ENCODE data around the gene PLPP7. TPM values are rescaled to one million over a fixed set of nuclear protein-coding genes. Genes with fewer than 3 reads are reported as not detected.
"Not testable (repeated sequence)": the region's sequence is repeated elsewhere in the genome, so short reads cannot be mapped to it uniquely, and the experiment has no call there.

Gene PLPP7
- polyA plus RNA-seq, 1 of the 3 experiments (the other 2 are of a cell fraction) = 8.6 TPM

- H3K4me2 ChIP-seq; H3K27ac ChIP-seq (ENCODE audit: low read depth in 2 of 2, low read length in 1 of 2); H3K27me3 ChIP-seq (ENCODE audit: insufficient read depth); H3K9me2 ChIP-seq; DNase-seq; H4K20me1 ChIP-seq (ENCODE audit: insufficient read depth); H3K36me3 ChIP-seq (replicated peaks in 1 of 2; ENCODE audit: control insufficient read depth in 1 of 2, insufficient read depth in 2 of 2, low read length in 1 of 2); H3K9ac ChIP-seq; H3K4me3 ChIP-seq (ENCODE audit: low read depth in 2 of 2, low read length in 1 of 2); H3K4me1 ChIP-seq (ENCODE audit: control insufficient read depth in 1 of 2, insufficient read depth in 2 of 2, low read depth in 1 of 2, low read length in 1 of 2); H2AFZ ChIP-seq (ENCODE audit: low read depth); POLR2A ChIA-PET; H3K79me2 ChIP-seq (ENCODE audit: insufficient read depth); H3K9me3 ChIP-seq; H3F3A ChIP-seq (replicated peaks; ENCODE audit: insufficient read depth): not testable (repeated sequence)
- WGBS (ENCODE audit: low lambda C conversion rate) = 84% methylated on average over 5 of the region's 5 CpGs
- CTCF ChIA-PET = interaction anchor here (2.3 kb wide), 1 partner anchor 92 kb away, joined by 6 read pairs; no protein-coding TSS in a partner anchor
These were observed 45.2 kb upstream of the PLPP7 start for GRCh38 chr9:131244331-131244730.

- 76% methylated on average over 4 of the region's 4 CpGs for WGBS (ENCODE audit: low lambda C conversion rate)
- no peaks in the 10 kb centered on the region for H3K36me3 ChIP-seq (replicated peaks in 1 of 2; ENCODE audit: control insufficient read depth in 1 of 2, insufficient read depth in 2 of 2, low read length in 1 of 2)
- TF ChIP-seq CTCF (IDR thresholded peaks at IDR 0.05) = no peak
- TF ChIP-seq YY1 (IDR thresholded peaks at IDR 0.05; ENCODE audit: low read depth) = no peak
- TF ChIP-seq FOSL2 (IDR thresholded peaks at IDR 0.05; ENCODE audit: borderline replicate concordance, low read depth) = no peak
- TF ChIP-seq MAX (IDR thresholded peaks at IDR 0.05; ENCODE audit: low read depth) = no peak
- TF ChIP-seq MXI1 (IDR thresholded peaks at IDR 0.05; ENCODE audit: low read depth, low read length) = no peak
- no peak for TF ChIP-seq NRF1 (IDR thresholded peaks at IDR 0.05; ENCODE audit: low read depth, low read length)
- TF ChIP-seq CHD2 (IDR thresholded peaks at IDR 0.05; ENCODE audit: low read length, partially characterized antibody) = no peak
- ChIA-PET POLR2A (no interaction called here), CTCF (interaction anchor here (2.3 kb wide), 1 partner anchor 90 kb away, joined by 6 read pairs; no protein-coding TSS in a partner anchor)
- H4K20me1 ChIP-seq (ENCODE audit: insufficient read depth) = no peaks in the 10 kb centered on the region
- no peaks in the 10 kb centered on the region for H3K9me3 ChIP-seq
- no peak overlapping the region for H3K27ac ChIP-seq (ENCODE audit: low read depth in 2 of 2, low read length in 1 of 2)
- no peak overlapping the region for H2AFZ ChIP-seq (ENCODE audit: low read depth)
- no peak overlapping the region for H3K4me3 ChIP-seq (ENCODE audit: low read depth in 2 of 2, low read length in 1 of 2)
- H3K27me3 ChIP-seq (ENCODE audit: insufficient read depth) = no peaks in the 10 kb centered on the region
- H3K79me2 ChIP-seq (ENCODE audit: insufficient read depth) = no peaks in the 10 kb centered on the region
- H3K4me2 ChIP-seq = no peak overlapping the region
- H3F3A ChIP-seq (replicated peaks; ENCODE audit: insufficient read depth) = no peaks in the 10 kb centered on the region
- DNase-seq = no peak
- H3K9me2 ChIP-seq = no peaks in the 10 kb centered on the region
- H3K4me1 ChIP-seq (ENCODE audit: control insufficient read depth in 1 of 2, insufficient read depth in 2 of 2, low read depth in 1 of 2, low read length in 1 of 2) = no peaks in the 10 kb centered on the region
- H3K9ac ChIP-seq = no peak overlapping the region
These were observed 42.9 kb upstream of the PLPP7 start for GRCh38 chr9:131246618-131247017.

GRCh38 chr9:131252120-131252519 lies 37.4 kb upstream of the PLPP7 start:
- Histone ChIP-seq H3F3A (replicated peaks; ENCODE audit: insufficient read depth) (peaks cover 9% of the 10 kb centered on the region), H3K4me1 (ENCODE audit: control insufficient read depth in 1 of 2, insufficient read depth in 2 of 2, low read depth in 1 of 2, low read length in 1 of 2) (peaks cover 5 to 11% of the 10 kb centered on the region in 2 experiments; a peak in 2 of 4 replicates), H3K36me3 (replicated peaks in 1 of 2; ENCODE audit: control insufficient read depth in 1 of 2, insufficient read depth in 2 of 2, low read length in 1 of 2) (no peaks in the 10 kb centered on the region), H3K79me2 (ENCODE audit: insufficient read depth) (no peaks in the 10 kb centered on the region), H3K4me3 (ENCODE audit: low read depth in 2 of 2, low read length in 1 of 2) (no peak overlapping the region), H3K9me2 (no peaks in the 10 kb centered on the region), H3K27me3 (ENCODE audit: insufficient read depth) (no peaks in the 10 kb centered on the region), H3K9ac (no peak overlapping the region), H2AFZ (ENCODE audit: low read depth) (no peak overlapping the region), H4K20me1 (ENCODE audit: insufficient read depth) (no peaks in the 10 kb centered on the region), H3K4me2 (no peak overlapping the region), H3K27ac (ENCODE audit: low read depth in 2 of 2, low read length in 1 of 2) (no peak overlapping the region), H3K9me3 (no peaks in the 10 kb centered on the region)
- WGBS (ENCODE audit: low lambda C conversion rate) = 87% methylated on average over 11 of the region's 23 CpGs
- CTCF ChIA-PET = interaction anchor here (1.4 kb wide), 1 partner anchor 84 kb away, joined by 8 read pairs; no protein-coding TSS in a partner anchor
- DNase-seq = no peak
- POLR2A ChIA-PET = no interaction called here
- no peak for TF ChIP-seq RCOR1 (IDR thresholded peaks at IDR 0.05; ENCODE audit: low read length)
- no peak for TF ChIP-seq CTCF (IDR thresholded peaks at IDR 0.05)
- TF ChIP-seq RFX5 (IDR thresholded peaks at IDR 0.05; ENCODE audit: low read length) = no peak
- TF ChIP-seq GATA2 (CRISPR knock-in tag; IDR thresholded peaks at IDR 0.05) = no peak
- no peak for TF ChIP-seq SIN3A (IDR thresholded peaks at IDR 0.05; ENCODE audit: borderline replicate concordance, low read depth, low read length)
- no peak for TF ChIP-seq EP300 (IDR thresholded peaks at IDR 0.05; ENCODE audit: borderline replicate concordance in 1 of 2, low read depth in 1 of 2, low read length in 1 of 2)

Measured in SK-N-SH (cell line).